Measurements from ENCODE around the gene ATOH1.

DNA sequence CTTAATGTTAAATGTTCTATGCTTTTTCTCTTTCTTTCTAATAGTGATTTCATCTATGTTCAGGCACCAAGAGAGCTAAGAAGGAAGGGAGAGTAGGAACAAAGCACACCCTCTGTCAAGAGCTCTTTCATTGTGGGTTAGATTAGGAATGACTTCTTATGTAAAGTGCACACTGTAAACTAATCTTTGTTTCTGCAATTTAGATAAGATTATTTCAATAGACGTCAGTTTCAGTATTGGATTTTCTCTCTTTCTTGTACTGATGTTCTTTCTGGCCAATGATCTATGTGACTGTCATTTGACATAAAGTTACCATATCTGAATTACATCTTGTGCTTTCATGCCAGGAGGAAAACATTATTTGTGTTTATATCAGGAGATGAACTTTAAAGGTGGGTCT is 48.2 kb downstream of the ATOH1 start:
- TF ChIP-seq SP1 (IDR thresholded peaks at IDR 0.05): no peak
- TF ChIP-seq FOXA1 (IDR thresholded peaks at IDR 0.05): no peak
- no peak for TF ChIP-seq ZNF384 (IDR thresholded peaks at IDR 0.05)
- no peak for TF ChIP-seq ARNT (IDR thresholded peaks at IDR 0.05)
- no peak for TF ChIP-seq SUZ12 (IDR thresholded peaks at IDR 0.05)
- no peak for TF ChIP-seq TARDBP (IDR thresholded peaks at IDR 0.05)
- no peak for TF ChIP-seq BHLHE40 (IDR thresholded peaks at IDR 0.05; ENCODE audit: borderline replicate concordance)
- TF ChIP-seq LEF1 (IDR thresholded peaks at IDR 0.05; ENCODE audit: borderline replicate concordance): no peak
